NB4 (cell line): ENCODE results near the gene PCYT2.

Source experiments
- MYC ChIP-seq: IDR thresholded peaks from 2 replicates; pipeline ENCODE4 v1.6.1; 2011; ENCODE audit warnings: low read depth, low read length
- POLR2A ChIP-seq: IDR thresholded peaks from 2 replicates; pipeline ENCODE4 v1.6.1; 2011; ENCODE audit warnings: mild to moderate bottlenecking; ENCODE audit not compliant: insufficient read length; ENCODE audit errors: extremely low read depth
- TF ChIP-seq, protein P1 (sequence below): IDR thresholded peaks from 2 replicates; pipeline ENCODE4 v1.6.1; 2011; ENCODE audit warnings: low read depth, low read length
- TF ChIP-seq, protein P2 (sequence below): IDR thresholded peaks from one replicate; pipeline ENCODE4 v1.5.1; 2012; ENCODE audit warnings: low read depth, low read length

DNA sequence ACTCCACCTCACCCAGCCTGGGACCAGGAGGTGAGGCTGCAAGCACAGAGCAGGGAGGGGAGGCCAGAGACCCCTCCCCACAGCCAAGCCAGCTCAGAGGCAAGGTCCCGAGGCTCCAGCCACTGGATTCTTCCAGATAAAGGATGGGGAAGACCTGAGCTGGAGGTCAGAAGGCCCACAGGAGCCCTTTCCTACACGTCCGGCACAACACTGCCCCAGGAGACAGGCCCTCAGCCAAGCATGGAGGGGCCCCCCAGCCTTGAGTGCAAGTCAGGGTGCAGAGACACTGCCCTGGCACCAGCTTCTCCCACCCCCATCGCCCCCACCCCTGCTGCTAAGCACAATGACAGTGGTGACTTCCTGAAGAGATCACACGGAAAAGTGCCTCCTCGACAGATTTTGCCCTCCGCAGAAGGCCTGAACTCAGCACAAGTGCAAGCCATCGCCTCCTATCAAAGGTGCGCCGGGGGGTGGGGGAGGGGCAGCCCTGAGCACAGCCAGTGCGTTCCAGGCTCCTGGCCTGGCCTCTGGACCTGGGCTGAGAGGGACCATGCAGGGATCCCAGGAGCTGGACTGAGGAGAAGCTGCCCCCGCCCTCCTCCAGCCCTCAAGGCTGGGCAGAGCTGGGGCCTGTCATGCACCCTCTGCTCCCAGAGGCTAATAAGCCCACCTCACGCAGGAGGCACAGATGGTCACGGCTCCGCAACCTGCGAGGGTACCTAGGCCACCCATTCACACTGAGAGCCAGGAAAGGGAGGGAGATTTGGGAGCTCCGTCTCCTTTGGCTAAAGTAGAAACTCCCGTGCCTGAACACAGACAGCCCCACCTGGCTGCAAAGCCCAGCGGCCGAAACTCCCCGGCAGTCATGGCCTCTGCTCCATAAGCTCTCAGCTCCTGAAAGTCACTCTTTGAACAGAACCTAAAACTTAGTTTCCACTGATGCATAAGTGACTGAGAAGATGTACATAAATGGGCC lies 13.6 kb upstream of the PCYT2 start:
- TF ChIP-seq, protein P1, sequence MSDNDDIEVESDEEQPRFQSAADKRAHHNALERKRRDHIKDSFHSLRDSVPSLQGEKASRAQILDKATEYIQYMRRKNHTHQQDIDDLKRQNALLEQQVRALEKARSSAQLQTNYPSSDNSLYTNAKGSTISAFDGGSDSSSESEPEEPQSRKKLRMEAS, result no peak
- TF ChIP-seq, protein P2, sequence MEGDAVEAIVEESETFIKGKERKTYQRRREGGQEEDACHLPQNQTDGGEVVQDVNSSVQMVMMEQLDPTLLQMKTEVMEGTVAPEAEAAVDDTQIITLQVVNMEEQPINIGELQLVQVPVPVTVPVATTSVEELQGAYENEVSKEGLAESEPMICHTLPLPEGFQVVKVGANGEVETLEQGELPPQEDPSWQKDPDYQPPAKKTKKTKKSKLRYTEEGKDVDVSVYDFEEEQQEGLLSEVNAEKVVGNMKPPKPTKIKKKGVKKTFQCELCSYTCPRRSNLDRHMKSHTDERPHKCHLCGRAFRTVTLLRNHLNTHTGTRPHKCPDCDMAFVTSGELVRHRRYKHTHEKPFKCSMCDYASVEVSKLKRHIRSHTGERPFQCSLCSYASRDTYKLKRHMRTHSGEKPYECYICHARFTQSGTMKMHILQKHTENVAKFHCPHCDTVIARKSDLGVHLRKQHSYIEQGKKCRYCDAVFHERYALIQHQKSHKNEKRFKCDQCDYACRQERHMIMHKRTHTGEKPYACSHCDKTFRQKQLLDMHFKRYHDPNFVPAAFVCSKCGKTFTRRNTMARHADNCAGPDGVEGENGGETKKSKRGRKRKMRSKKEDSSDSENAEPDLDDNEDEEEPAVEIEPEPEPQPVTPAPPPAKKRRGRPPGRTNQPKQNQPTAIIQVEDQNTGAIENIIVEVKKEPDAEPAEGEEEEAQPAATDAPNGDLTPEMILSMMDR, result no peak
- TF ChIP-seq POLR2A (no peak), MYC (no peak)
